GM19455 (cell line): ENCODE measurements around the gene PXMP2.
"Not testable (repeated sequence)": the region's sequence is repeated elsewhere in the genome, so short reads cannot be mapped to it uniquely, and the experiment has no call there.

Experiments used
- ATAC-seq: cut with Tn5 transposase; IDR thresholded peaks from one replicate; pipeline ENCODE4 v1.9.1; 2021; ENCODE audit not compliant: unreplicated experiment

Gene PXMP2

GRCh38 chr12:132747395-132747794, 60.0 kb downstream of the PXMP2 start:
- ATAC-seq: no peak

- ATAC-seq: no peak
These were observed 60.5 kb downstream of the PXMP2 start for GRCh38 chr12:132747896-132748295.

DNA sequence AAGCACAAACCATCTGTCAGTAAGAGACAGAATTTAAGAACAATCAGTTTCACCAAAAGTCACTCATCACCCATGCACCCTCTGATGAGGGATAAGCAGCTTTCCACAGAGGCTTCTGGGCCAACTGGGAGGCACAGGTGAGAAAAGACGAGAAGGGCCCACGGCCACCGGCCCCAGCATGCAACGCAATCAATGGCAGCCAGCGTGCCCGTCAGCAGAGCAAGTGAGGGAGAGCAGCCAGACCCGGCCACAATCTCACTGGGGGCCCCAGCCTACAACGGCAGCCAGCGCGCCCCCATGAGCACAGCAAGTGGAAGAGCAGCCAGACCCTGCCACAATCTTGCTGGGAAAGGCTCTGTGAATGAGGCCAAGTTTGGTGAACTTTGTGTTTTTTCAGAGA, 60.9 kb downstream of the PXMP2 start:
- no peak for ATAC-seq

- not testable (repeated sequence) for ATAC-seq
These were observed 66.3 kb downstream of the PXMP2 start for GRCh38 chr12:132753670-132754069.

- ATAC-seq: no peak
These were observed 67.0 kb downstream of the PXMP2 start for GRCh38 chr12:132754160-132754932.
